ENCODE measurements around the gene ACBD4. TPM values are rescaled to one million over a fixed set of nuclear protein-coding genes. Genes with fewer than 3 reads are reported as not detected.

Gene ACBD4
- total RNA-seq, 2 experiments from 2014 or later, result 12.3 to 12.7 TPM

DNA sequence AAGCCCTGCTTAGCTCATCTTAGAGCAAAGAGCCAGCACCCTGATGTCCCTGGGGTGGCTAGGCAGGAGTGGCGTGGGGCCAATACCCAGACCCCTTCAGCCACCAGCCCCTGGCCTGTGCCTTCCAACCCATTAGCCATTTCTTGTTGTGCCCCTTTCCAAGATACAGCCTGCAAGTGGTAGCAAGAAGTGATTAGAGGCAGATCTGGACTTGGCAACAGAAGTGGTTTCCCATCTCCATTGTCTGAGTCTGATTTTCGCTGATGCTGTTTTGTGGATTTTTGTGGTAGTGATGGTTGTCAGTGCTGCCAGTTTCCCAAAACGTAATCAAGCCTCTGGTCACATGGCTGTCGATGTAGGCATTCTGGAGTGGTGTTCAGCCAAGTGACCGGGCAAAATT lies 28.9 kb upstream of the ACBD4 start:
- Mint-ChIP-seq H3K4me3 (no peak overlapping the region), H3K4me1 (ENCODE audit: low read depth) (no peaks in the 10 kb centered on the region), H3K27ac (no peak overlapping the region), H3K27me3 (ENCODE audit: low read depth) (no peaks in the 10 kb centered on the region), H3K9me3 (no peaks in the 10 kb centered on the region), H3K36me3 (ENCODE audit: low read depth) (peaks cover 23% of the 10 kb centered on the region)
- CTCF ChIA-PET, result no interaction called here
- DNase-seq, result no peak
- intact Hi-C loops (cut with micrococcal nuclease), result no loop called here

DNA sequence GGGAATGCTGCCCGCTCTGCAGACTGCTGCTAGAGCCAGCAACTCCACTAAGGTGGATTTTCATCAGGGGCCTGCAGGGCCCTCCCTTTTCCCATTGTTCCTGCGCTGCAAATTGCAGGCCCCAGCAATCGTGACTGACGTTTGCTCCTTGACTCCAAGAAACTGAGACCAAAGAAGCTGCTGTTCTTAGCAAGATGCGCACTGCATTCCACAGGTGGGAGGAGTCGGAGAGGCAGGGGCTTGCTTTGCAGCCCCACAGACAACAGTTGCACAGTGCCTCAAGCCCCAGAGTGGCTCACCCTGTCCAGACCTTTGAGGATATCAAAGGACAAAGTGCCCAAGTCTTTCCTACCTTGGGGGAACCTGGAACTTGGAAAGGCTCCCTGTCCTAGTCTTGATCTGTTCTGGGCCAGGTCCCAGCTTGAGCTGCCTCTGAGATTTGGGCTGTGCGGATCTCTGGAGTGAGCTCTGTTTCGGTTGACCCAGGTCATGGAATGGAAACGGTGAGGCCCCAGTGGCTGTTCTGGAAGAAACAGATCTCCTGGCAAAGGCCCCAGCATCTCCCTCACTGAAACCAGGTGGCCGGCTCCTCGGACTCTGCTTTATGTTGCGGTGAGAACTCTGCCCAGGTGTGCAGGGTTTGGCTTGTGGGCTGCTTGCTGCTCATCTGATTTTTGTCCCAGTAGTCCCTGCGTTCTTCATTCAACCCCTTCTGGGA lies 28.0 kb upstream of the ACBD4 start:
- Mint-ChIP-seq H3K9me3 (no peaks in the 10 kb centered on the region), H3K27me3 (ENCODE audit: low read depth) (no peaks in the 10 kb centered on the region), H3K4me1 (ENCODE audit: low read depth) (no peaks in the 10 kb centered on the region), H3K36me3 (ENCODE audit: low read depth) (peaks cover 16% of the 10 kb centered on the region), H3K27ac (no peak overlapping the region), H3K4me3 (no peak overlapping the region)
- intact Hi-C loops (cut with micrococcal nuclease), result no loop called here
- CTCF ChIA-PET, result interaction anchor here (1.8 kb wide), 1 partner anchor 90 kb away, joined by 7 read pairs; no protein-coding TSS in a partner anchor
- no peak for DNase-seq

DNA sequence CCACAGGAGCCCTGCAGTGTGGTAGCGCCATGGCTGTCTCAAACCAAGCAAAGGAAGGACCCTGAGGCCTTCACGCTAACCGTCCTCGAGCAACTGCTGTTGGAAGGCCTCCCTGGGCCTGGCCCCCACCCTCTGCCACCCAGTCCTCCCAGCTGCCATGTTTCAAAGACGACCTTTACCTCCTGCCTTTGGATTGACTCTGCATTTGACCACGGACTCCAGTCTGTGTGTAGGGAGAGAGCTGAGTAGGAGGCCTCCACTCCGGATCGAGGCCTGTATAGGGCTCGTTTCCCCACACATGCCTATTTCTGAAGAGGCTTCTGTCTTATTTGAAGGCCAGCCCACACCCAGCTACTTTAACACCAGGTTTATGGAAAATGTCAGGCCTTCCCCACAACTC lies 27.4 kb upstream of the ACBD4 start:
- Mint-ChIP-seq H3K4me1 (ENCODE audit: low read depth) (no peaks in the 10 kb centered on the region), H3K4me3 (no peak overlapping the region), H3K9me3 (no peaks in the 10 kb centered on the region), H3K36me3 (ENCODE audit: low read depth) (peaks cover 14% of the 10 kb centered on the region), H3K27me3 (ENCODE audit: low read depth) (no peaks in the 10 kb centered on the region), H3K27ac (no peak overlapping the region)
- CTCF ChIA-PET, result interaction anchor here (1.8 to 2.1 kb wide), 2 partner anchors 8 to 90 kb away, joined by 7 to 10 read pairs; no protein-coding TSS in a partner anchor
- intact Hi-C loops (cut with micrococcal nuclease), result no loop called here
- no peak for DNase-seq

DNA sequence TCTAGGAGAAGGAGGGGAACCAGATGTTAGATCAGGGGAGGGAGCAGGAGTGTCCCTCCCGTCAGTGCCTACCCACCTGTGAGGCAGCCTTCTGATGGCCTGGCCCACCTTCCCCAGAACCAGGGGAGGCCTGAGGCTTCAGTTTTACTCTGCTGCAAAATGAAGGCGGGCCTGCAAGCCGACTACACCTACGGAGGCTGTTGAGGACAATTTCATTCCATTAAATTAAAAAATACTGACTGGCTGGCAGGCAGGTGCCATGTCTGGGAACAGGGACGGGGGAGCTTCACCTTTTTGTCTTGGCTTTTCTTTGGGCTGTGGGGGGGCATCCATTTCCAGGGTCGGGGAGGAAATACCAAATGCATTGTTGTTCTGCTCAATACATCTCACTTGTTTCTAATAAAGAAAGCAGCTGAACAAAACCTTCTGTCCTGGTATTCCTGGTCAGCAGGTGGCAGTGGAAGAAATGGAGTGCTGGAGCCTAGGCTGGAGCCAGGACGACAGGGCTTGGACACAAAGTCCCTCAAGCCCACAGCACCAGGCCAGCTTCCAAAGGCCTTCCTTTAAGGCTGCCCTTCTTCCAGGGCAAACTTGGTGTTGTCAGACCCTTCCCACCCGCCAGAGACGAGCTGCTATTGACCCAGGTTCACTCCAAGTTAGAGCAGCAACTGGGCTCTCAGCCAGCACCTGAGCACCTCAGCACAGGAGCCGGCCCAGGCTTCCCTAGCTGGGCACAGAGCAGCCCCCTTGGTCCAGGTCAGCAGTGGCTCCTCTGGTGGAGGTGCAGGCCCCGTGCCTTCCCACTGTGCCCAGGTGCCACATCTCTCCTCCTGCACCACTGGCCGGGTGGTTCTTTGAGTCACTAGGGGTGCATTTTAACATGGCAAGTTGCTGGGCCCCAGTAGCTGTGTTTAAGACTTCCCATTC lies 26.6 kb upstream of the ACBD4 start:
- H3K4me1 Mint-ChIP-seq (ENCODE audit: low read depth), result no peaks in the 10 kb centered on the region
- no peak overlapping the region for H3K27ac Mint-ChIP-seq
- no peaks in the 10 kb centered on the region for H3K9me3 Mint-ChIP-seq

DNA sequence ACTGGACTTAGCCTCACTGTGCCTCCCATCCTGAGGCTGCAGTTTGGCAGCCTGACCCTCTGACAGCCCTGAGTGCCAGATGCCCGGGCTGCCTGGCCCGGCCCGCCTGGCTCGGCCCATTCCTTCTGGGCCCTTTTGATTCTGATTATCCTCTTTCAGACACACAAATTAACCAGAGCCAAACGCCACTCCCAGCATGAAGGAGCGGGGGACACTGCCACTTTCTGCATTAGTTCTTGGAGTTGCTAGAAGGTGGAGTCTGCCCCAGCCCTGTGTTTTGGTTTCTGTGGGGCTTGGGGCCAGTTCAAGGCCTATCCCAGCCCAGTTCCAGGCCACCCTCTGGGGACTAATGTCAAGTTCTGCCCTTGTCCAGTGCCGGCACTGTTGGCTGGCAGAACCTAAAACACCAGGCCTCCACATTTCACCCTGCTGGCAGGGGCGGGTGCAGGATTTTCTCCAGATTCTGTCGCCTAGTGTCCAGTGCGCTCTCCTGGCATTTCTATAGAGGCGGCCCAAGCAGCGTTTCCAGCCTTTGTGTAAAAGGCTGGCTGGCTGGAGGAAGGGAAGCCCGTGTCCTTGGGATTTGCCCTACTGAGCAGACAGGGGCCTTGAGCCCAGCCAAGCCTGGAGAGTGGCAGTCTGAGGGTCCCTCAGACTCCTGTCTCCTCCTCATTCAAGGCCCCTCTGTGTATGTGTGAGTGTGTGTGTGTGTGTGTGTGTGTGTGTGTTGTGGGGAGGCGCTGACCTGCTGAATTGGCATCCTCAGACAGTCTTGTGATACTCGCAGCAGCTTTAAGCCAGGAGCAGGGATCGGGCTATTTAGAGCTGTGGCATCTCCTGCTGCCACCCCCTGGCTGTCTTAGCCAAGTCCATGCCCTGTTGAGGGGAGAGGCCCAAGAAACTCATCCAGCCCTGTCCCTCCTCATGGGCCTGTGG lies 24.5 kb upstream of the ACBD4 start:
- DNase-seq, result no peak
- no peaks in the 10 kb centered on the region for H3K27me3 Mint-ChIP-seq (ENCODE audit: low read depth)
- intact Hi-C loops (cut with micrococcal nuclease), result no loop called here
- CTCF ChIA-PET, result no interaction called here
- H3K4me1 Mint-ChIP-seq (ENCODE audit: low read depth), result no peaks in the 10 kb centered on the region
- no peak overlapping the region for H3K4me3 Mint-ChIP-seq
- peaks cover 6% of the 10 kb centered on the region for H3K36me3 Mint-ChIP-seq (ENCODE audit: low read depth)
- H3K27ac Mint-ChIP-seq, result no peak overlapping the region
- no peaks in the 10 kb centered on the region for H3K9me3 Mint-ChIP-seq

More for the DNA sequence above, 26.6 kb upstream of the ACBD4 start:
- Mint-ChIP-seq H3K4me3 (no peak overlapping the region), H3K36me3 (ENCODE audit: low read depth) (peaks cover 9% of the 10 kb centered on the region), H3K27me3 (ENCODE audit: low read depth) (no peaks in the 10 kb centered on the region)
- no peak for DNase-seq
- intact Hi-C loops (cut with micrococcal nuclease), result no loop called here
- CTCF ChIA-PET, result interaction anchor here (0.7 to 2.1 kb wide), 3 partner anchors 9 to 89 kb away, joined by 4 to 10 read pairs (median 7); partner anchors contain the start of gene ACBD4

DNA sequence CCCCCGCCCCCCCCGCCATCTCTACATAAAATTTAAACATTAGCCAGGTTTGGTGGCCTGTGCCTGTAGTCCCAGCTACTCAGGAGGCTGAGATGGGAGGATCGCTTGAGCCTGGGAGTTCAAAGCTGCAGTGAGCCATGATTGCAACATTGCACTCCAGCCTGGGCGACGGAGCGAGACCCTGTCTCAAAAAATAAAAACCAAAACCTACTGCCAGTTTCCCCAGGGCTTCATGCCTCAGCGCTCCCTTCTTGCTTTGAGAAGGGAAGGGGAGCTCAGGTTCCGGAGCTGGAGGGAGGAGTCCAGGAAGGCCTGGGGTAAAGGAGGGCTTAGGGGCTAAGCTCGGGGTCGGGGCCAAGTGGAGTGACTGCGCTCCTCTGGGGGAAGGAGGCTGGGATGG lies 23.6 kb upstream of the ACBD4 start:
- intact Hi-C loops (cut with micrococcal nuclease), result no loop called here
- Mint-ChIP-seq H3K9me3 (no peaks in the 10 kb centered on the region), H3K4me1 (ENCODE audit: low read depth) (no peaks in the 10 kb centered on the region), H3K36me3 (ENCODE audit: low read depth) (peaks cover 4% of the 10 kb centered on the region), H3K4me3 (no peak overlapping the region), H3K27me3 (ENCODE audit: low read depth) (no peaks in the 10 kb centered on the region), H3K27ac (no peak overlapping the region)
- CTCF ChIA-PET, result no interaction called here
- DNase-seq, result no peak

DNA sequence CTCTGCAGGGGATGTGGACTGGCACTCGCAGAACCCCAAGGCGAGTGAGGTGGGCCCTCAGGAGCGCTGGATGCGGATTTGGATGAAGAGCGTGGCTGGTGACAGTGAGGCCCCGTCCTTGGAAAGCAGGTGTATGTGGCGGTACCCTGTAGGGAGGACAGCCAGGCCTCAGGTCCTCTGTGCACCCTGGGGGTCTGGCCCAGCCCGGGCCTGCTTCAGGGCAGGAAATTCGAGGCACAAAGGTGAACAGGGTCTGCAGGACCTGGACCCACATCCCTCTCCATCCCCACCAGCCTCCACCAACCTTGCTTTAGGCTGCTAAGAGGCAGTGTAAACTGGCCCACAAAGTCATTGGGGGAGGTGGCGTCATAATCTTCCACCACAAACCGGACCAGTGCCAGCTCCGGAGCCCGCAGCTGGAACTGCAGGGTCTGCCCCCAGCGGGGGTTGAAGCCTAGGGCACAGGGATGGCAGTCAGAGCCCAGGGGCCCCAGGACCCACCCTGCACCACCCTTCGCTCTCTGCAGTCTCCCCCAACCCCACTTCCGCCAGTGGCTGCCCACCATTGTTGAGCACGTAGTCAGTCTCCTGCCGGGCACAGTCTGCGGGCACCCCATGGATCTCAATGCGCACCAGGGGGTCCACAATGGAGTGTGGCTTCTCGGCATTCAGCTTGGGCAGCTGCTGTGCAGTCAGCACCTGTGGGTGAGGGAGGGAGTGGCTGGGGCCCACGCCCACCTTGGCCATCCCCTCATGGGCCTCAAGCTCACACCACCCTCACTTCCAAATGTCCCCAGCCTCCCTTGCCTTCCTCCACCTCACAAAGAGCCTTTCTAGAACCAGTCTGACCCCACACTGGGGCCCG lies 22.7 kb upstream of the ACBD4 start:
- Mint-ChIP-seq H3K36me3 (ENCODE audit: low read depth) (peaks cover 4% of the 10 kb centered on the region), H3K4me3 (no peak overlapping the region), H3K4me1 (ENCODE audit: low read depth) (no peaks in the 10 kb centered on the region), H3K27ac (no peak overlapping the region), H3K27me3 (ENCODE audit: low read depth) (no peaks in the 10 kb centered on the region), H3K9me3 (no peaks in the 10 kb centered on the region)
- DNase-seq, result no peak
- CTCF ChIA-PET, result no interaction called here
- intact Hi-C loops (cut with micrococcal nuclease), result no loop called here

DNA sequence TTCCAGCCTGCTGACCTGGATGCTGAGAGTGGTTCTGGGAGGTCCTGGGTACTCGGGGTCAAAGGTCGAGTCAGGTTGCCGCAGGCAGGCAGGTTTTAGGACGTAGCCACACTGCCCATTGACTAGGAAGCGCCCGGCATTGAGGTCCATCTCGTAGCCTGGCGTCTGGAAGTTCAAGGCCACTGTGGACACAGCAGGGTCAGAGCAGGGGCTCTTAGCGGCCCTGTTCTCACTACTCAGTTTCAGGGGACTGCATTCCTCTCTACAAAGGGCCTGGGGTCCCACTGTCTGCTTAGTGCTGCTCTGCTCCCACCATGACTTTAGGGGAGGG lies 22.1 kb upstream of the ACBD4 start:
- CTCF ChIA-PET, result no interaction called here
- Mint-ChIP-seq H3K4me1 (ENCODE audit: low read depth) (no peaks in the 10 kb centered on the region), H3K9me3 (no peaks in the 10 kb centered on the region), H3K27ac (no peak overlapping the region), H3K36me3 (ENCODE audit: low read depth) (peaks cover under 1% of the 10 kb centered on the region), H3K4me3 (no peak overlapping the region), H3K27me3 (ENCODE audit: low read depth) (no peaks in the 10 kb centered on the region)
- intact Hi-C loops (cut with micrococcal nuclease), result no loop called here
- no peak for DNase-seq

DNA sequence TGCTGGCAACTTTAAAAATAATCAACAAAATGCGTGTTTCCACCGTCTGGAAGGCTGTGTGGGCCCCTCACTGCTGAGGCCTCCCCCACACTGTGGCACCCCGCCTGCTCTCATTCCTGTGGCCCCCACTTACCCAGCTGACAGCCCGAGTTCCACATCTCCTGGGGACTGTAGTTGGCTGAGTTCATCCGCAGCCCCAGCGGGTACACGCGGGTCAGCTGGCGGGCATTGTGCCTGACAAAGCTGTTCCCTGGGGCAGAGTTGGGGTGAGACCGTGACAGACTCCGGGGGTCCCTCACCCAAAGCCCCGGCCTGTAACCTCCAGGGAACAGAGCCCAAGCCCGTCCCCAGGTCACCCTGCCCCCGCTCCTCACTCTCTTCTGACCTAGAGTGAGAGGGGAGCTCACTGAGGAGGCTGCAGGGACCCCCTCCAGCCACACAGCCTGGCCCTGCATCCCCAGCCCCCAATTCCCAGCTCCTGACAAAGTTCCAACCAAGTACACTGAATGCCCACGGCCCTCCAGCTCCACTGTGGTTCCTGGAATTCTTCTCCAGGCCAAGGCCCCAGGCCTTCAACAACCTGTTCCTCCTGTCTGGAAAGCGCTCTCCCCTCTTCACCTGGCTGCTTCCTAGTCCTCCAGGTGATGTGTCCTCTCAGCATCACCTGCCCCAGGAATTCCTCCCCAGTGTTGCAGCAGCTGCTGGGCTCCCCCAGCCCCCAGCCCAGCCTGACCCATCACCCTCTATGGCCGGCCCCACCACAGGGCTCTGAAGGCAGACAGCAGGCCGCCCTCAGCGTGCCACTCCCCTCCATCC lies 21.2 kb upstream of the ACBD4 start:
- Mint-ChIP-seq H3K9me3 (no peaks in the 10 kb centered on the region), H3K36me3 (ENCODE audit: low read depth) (no peaks in the 10 kb centered on the region), H3K4me3 (no peak overlapping the region), H3K27ac (no peak overlapping the region), H3K4me1 (ENCODE audit: low read depth) (no peaks in the 10 kb centered on the region), H3K27me3 (ENCODE audit: low read depth) (no peaks in the 10 kb centered on the region)
- CTCF ChIA-PET, result interaction anchor here (1.5 kb wide), 1 partner anchor 21 kb away, joined by 3 read pairs; the partner anchor contains the start of gene ACBD4
- intact Hi-C loops (cut with micrococcal nuclease), result no loop called here
- DNase-seq, result no peak

DNA sequence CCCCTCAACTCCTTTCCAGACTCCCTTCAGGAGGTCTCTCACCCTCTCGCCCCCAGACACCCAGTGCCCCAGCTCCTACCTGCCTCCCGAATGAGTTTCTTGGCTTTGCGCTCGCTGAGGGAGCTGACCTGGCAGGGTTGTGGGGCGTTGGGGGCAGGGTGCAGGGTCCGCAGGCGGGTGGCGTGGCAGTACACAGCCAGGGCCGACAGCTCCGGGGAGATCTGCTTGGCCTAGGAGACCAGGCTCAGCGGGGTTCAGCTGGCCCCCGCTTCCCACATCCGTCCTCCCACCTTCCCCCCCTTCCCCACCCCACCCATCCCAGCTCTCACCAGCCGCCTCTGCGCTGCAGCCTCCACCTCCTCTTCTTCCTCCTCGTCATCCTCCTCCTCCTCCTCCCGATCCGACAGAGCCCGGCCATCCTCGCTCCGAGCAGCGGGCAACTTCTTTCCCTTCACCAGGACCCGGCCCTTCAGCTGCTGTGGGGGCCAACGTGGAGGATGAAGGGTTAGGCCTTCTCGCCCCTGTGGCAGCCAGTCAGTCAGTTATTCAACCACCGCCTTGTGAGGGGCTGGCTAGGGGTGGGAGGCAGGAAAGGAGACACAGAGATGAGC lies 20.4 kb upstream of the ACBD4 start:
- DNase-seq, result no peak
- Mint-ChIP-seq H3K27ac (no peak overlapping the region), H3K9me3 (no peaks in the 10 kb centered on the region), H3K27me3 (ENCODE audit: low read depth) (no peaks in the 10 kb centered on the region), H3K36me3 (ENCODE audit: low read depth) (no peaks in the 10 kb centered on the region), H3K4me3 (no peak overlapping the region), H3K4me1 (ENCODE audit: low read depth) (no peaks in the 10 kb centered on the region)
- CTCF ChIA-PET, result interaction anchor here (1.5 kb wide), 1 partner anchor 20 kb away, joined by 3 read pairs; the partner anchor contains the start of gene ACBD4
- intact Hi-C loops (cut with micrococcal nuclease), result no loop called here

Measured in activated naive CD4-positive, alpha-beta T cell treated with anti-CD3 and anti-CD28 coated beads for 36 hours (primary cell).